ENCODE data around the gene UBALD1.

The UBALD1 gene

GRCh38 chr16:4610011-4611005 lies 4.4 kb downstream of the UBALD1 start:
- no peak overlapping the region for H3K4me3 ChIP-seq (ENCODE audit: low read depth, low read length)
- TF ChIP-seq, protein P1, sequence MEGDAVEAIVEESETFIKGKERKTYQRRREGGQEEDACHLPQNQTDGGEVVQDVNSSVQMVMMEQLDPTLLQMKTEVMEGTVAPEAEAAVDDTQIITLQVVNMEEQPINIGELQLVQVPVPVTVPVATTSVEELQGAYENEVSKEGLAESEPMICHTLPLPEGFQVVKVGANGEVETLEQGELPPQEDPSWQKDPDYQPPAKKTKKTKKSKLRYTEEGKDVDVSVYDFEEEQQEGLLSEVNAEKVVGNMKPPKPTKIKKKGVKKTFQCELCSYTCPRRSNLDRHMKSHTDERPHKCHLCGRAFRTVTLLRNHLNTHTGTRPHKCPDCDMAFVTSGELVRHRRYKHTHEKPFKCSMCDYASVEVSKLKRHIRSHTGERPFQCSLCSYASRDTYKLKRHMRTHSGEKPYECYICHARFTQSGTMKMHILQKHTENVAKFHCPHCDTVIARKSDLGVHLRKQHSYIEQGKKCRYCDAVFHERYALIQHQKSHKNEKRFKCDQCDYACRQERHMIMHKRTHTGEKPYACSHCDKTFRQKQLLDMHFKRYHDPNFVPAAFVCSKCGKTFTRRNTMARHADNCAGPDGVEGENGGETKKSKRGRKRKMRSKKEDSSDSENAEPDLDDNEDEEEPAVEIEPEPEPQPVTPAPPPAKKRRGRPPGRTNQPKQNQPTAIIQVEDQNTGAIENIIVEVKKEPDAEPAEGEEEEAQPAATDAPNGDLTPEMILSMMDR (IDR thresholded peaks at IDR 0.05; ENCODE audit: borderline replicate concordance, insufficient read depth, low read depth, low read length), result no peak

GRCh38 chr16:4609200-4610010 lies 5.3 kb downstream of the UBALD1 start:
- H3K4me3 ChIP-seq (ENCODE audit: low read depth, low read length), result no peak overlapping the region
- TF ChIP-seq, protein P1 (IDR thresholded peaks at IDR 0.05; ENCODE audit: borderline replicate concordance, insufficient read depth, low read depth, low read length), result no peak

DNA sequence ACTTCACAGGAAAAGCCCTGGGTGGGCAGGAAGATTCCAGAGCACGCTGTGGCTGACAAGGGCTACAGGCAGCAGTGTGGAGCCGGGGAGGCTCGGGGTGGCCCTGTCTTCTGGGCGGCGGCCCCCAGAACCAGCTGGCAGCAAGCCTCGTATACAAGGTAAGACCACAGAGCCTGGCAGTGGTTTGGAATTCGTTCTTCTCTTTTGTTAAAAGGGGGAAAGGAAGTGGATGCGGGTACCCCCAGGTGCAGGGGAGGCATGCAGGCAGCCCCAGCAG lies 6.0 kb downstream of the UBALD1 start:
- TF ChIP-seq, protein P1 (IDR thresholded peaks at IDR 0.05; ENCODE audit: borderline replicate concordance, insufficient read depth, low read depth, low read length), result no peak
- no peak overlapping the region for H3K4me3 ChIP-seq (ENCODE audit: low read depth, low read length)

DNA sequence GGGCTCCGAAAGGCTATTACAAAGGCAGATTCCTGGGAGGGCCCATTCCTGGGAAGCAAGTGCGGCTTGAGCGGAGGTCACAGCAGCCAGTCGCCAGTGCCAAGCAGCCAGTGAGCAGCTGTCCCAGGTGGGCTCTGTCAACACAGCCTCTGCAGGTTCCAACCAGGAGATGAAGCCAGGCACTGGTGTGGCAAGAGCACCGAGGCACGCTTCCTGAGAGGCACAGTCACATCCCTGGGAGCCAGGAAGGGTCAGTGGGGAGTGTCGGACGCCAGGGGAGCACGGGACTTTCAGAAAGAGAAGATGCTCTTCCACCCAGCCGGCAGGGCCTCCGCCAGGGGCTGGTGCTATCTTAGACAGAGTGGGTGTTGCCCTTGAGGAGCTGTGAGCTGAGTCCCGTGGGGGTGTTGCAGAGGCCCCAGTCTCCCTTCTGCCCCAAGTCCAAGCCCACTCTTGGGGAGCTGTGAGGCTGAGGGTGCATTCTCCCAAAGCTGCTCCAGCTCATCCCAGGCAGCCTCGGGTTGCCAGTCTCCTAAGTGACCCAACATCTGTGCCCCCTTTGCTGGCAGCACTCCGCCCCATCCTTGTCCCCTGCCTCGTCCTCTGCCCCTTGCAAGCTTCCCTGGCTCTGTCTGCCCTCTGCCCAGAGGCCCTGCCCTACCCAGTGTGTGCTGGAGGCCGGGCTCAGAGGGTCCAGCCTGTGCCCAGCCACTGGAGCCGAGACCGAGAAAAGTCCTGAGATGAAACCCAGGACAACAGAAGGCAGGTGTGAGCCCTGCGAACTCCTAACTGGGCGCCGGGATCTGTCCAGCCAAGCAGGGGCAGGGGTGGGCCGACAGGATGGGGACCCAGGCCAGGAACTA lies 6.6 kb downstream of the UBALD1 start:
- H3K4me3 ChIP-seq (ENCODE audit: low read depth, low read length), result no peak overlapping the region
- TF ChIP-seq, protein P1 (IDR thresholded peaks at IDR 0.05; ENCODE audit: borderline replicate concordance, insufficient read depth, low read depth, low read length), result no peak

DNA sequence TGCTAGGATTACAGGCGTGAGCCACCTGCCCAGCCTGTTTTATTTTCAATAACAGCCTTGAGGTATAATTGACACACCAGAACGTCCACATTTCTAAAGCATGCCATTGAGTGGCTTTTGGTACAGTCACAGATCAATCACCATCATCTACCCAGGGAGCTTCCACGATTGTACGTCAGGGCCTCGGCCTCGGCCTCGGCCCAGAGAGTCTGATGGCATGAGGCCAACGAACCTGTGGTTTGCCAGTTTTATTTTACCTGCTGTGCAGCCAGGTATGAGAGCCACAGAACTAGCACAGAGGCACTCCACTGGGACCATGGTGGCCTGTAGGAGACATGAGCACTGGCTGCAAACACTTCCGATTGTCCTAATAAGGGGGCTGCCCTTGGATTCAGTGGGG lies 8.3 kb downstream of the UBALD1 start:
- TF ChIP-seq, protein P1 (IDR thresholded peaks at IDR 0.05; ENCODE audit: borderline replicate concordance, insufficient read depth, low read depth, low read length), result no peak
- no peak overlapping the region for H3K4me3 ChIP-seq (ENCODE audit: low read depth, low read length)

GRCh38 chr16:4604401-4604800 lies 10.3 kb downstream of the UBALD1 start:
- TF ChIP-seq, protein P1 (IDR thresholded peaks at IDR 0.05; ENCODE audit: borderline replicate concordance, insufficient read depth, low read depth, low read length), result no peak
- no peak overlapping the region for H3K4me3 ChIP-seq (ENCODE audit: low read depth, low read length)

All from GM12875 (cell line).